GM19328 (cell line): Measurements from ENCODE around the gene DOK6.
"Not testable (repeated sequence)": the region's sequence is repeated elsewhere in the genome, so short reads cannot be mapped to it uniquely, and the experiment has no call there.

Source experiments
- ATAC-seq: cut with Tn5 transposase; IDR thresholded peaks from one replicate; pipeline ENCODE4 v1.9.1; 2021; ENCODE audit warnings: mild to moderate bottlenecking, moderate library complexity; ENCODE audit not compliant: unreplicated experiment

The DOK6 gene

GRCh38 chr18:69789794-69790193, 389.1 kb downstream of the DOK6 start:
- no peak for ATAC-seq

- no peak for ATAC-seq
Measured at GRCh38 chr18:69790649-69791048, 390.0 kb downstream of the DOK6 start.

- ATAC-seq, result no peak
Measured at GRCh38 chr18:69795791-69796190, 395.1 kb downstream of the DOK6 start.

- no peak for ATAC-seq
Measured at GRCh38 chr18:69804776-69805501, 404.3 kb downstream of the DOK6 start.

GRCh38 chr18:69808399-69808798, 407.7 kb downstream of the DOK6 start:
- ATAC-seq, result no peak

- ATAC-seq, result no peak
Measured at GRCh38 chr18:69813559-69813958, 412.9 kb downstream of the DOK6 start.

- ATAC-seq, result no peak
Measured at GRCh38 chr18:69814861-69815385, 414.2 kb downstream of the DOK6 start.

GRCh38 chr18:69817335-69817940, 416.8 kb downstream of the DOK6 start:
- ATAC-seq, result no peak

- ATAC-seq, result no peak
Measured at GRCh38 chr18:69819460-69819859, 418.8 kb downstream of the DOK6 start.

GRCh38 chr18:69820538-69820937, 419.9 kb downstream of the DOK6 start:
- ATAC-seq, result no peak

GRCh38 chr18:69830189-69830588, 429.5 kb downstream of the DOK6 start:
- no peak for ATAC-seq

- not testable (repeated sequence) for ATAC-seq
Measured at GRCh38 chr18:69834980-69835379, 434.3 kb downstream of the DOK6 start.

- ATAC-seq, result no peak
Measured at GRCh38 chr18:69838003-69838402, 437.3 kb downstream of the DOK6 start.

- ATAC-seq, result no peak
Measured at GRCh38 chr18:69838620-69839411, 438.1 kb downstream of the DOK6 start.

- ATAC-seq, result no peak
Measured at GRCh38 chr18:69839497-69839896, 438.8 kb downstream of the DOK6 start.

GRCh38 chr18:69840001-69840400, 439.3 kb downstream of the DOK6 start:
- ATAC-seq, result no peak

GRCh38 chr18:69840445-69840844, 439.8 kb downstream of the DOK6 start:
- no peak for ATAC-seq

- ATAC-seq, result no peak
Measured at GRCh38 chr18:69841117-69841516, 440.4 kb downstream of the DOK6 start.

- no peak for ATAC-seq
Measured at GRCh38 chr18:69843015-69843414, 442.3 kb downstream of the DOK6 start.

GRCh38 chr18:69844656-69845055, 444.0 kb downstream of the DOK6 start:
- no peak for ATAC-seq

- no peak for ATAC-seq
Measured at GRCh38 chr18:69845593-69846506, 445.2 kb downstream of the DOK6 start.
